ENCODE measurements around the gene AGK. TPM values are rescaled to one million over a fixed set of nuclear protein-coding genes. Genes with fewer than 3 reads are reported as not detected.

The AGK gene
- total and polyA plus RNA-seq, 4 donors, result 7.2 to 13.6 (median 8.9) TPM

GRCh38 chr7:141704112-141704511, 152.9 kb downstream of the AGK start:
- H3K27me3 ChIP-seq (ENCODE audit: control insufficient read depth in 4 of 4, insufficient read depth in 4 of 4, low read length in 3 of 4), result no peaks in the 10 kb centered on the region
- H3K9ac ChIP-seq (ENCODE audit: low read depth in 1 of 2, low read length in 2 of 2), result no peak overlapping the region
- 74% methylated on average over 3 of the region's 3 CpGs for WGBS
- no peak for TF ChIP-seq YY1 (IDR thresholded peaks at IDR 0.05)
- TF ChIP-seq FOXA1 (IDR thresholded peaks at IDR 0.05), result no peak
- no peak for TF ChIP-seq ATF3 (IDR thresholded peaks at IDR 0.05)
- H3K4me1 ChIP-seq (ENCODE audit: control insufficient read depth in 4 of 4, insufficient read depth in 4 of 4, low read length in 3 of 4), result peaks cover 0 to 20% (median 13%) of the 10 kb centered on the region in 4 donors
- no peak overlapping the region for H3K4me3 ChIP-seq (ENCODE audit: low read depth in 1 of 3, low read length in 3 of 3)
- no peaks in the 10 kb centered on the region for H3K9me3 ChIP-seq (ENCODE audit: control insufficient read depth in 4 of 4, low read length in 3 of 4)
- H3K27ac ChIP-seq (ENCODE audit: low read depth in 1 of 2, low read length in 2 of 2), result no peak overlapping the region
- no peaks in the 10 kb centered on the region for H3K36me3 ChIP-seq (ENCODE audit: control insufficient read depth in 4 of 4, insufficient read depth in 3 of 4, low read depth in 1 of 4, low read length in 3 of 4)
- DNase-seq (ENCODE audit: low spot score), result no peak

- H3K27ac ChIP-seq (ENCODE audit: low read depth in 1 of 2, low read length in 2 of 2), result no peak overlapping the region
- H3K36me3 ChIP-seq (ENCODE audit: control insufficient read depth in 4 of 4, insufficient read depth in 3 of 4, low read depth in 1 of 4, low read length in 3 of 4), result no peaks in the 10 kb centered on the region
- H3K9me3 ChIP-seq (ENCODE audit: control insufficient read depth in 4 of 4, low read length in 3 of 4), result no peaks in the 10 kb centered on the region
- WGBS, result 89% methylated on average over 5 of the region's 5 CpGs
- TF ChIP-seq HNF4G (IDR thresholded peaks at IDR 0.05) (no peak), RAD21 (IDR thresholded peaks at IDR 0.05) (no peak), ZBTB33 (IDR thresholded peaks at IDR 0.05) (no peak), HNF4A (conservative IDR thresholded peaks at IDR 0.05) (no peak), ATF3 (IDR thresholded peaks at IDR 0.05) (no peak), SP1 (IDR thresholded peaks at IDR 0.05) (no peak), MAX (IDR thresholded peaks at IDR 0.05) (no peak), CTCF (IDR thresholded peaks at IDR 0.05; ENCODE audit: low read depth, low read length, missing input control) (no peak)
- DNase-seq (ENCODE audit: low spot score), result no peak
- no peak overlapping the region for H3K9ac ChIP-seq (ENCODE audit: low read depth in 1 of 2, low read length in 2 of 2)
- no peak overlapping the region for H3K4me3 ChIP-seq (ENCODE audit: low read depth in 1 of 3, low read length in 3 of 3)
- peaks cover 0 to 20% (median 13%) of the 10 kb centered on the region in 4 donors for H3K4me1 ChIP-seq (ENCODE audit: control insufficient read depth in 4 of 4, insufficient read depth in 4 of 4, low read length in 3 of 4)
- H3K27me3 ChIP-seq (ENCODE audit: control insufficient read depth in 4 of 4, insufficient read depth in 4 of 4, low read length in 3 of 4), result no peaks in the 10 kb centered on the region
Observed at GRCh38 chr7:141704741-141705140, 153.5 kb downstream of the AGK start.

Other genes starting within 250 kb of the AGK start
- 10 to 100 TPM; 15.9 to 48.4 TPM for gene DENND11, start 150.8 kb downstream of the AGK start, total RNA-seq
- gene DENND11, start 150.8 kb downstream of the AGK start, polyA plus RNA-seq, result 1 to 10 TPM; 8.4 to 9.8 TPM
- not detected for gene WEE2, start 156.9 kb downstream of the AGK start, total RNA-seq
- not detected for gene WEE2, start 156.9 kb downstream of the AGK start, polyA plus RNA-seq
- 10 to 100 TPM; 68.0 to 70.0 TPM for gene SSBP1, start 186.9 kb downstream of the AGK start, total RNA-seq
- 100 to 1,000 TPM in 1 of 2 donors, 10 to 100 TPM in 1; 90.2 to 147 TPM for gene SSBP1, start 186.9 kb downstream of the AGK start, polyA plus RNA-seq
- 1 to 10 TPM in 1 of 2 donors, under 1 TPM in 1; 0.47 to 4.1 TPM for gene TAS2R3, start 212.7 kb downstream of the AGK start, total RNA-seq
- not detected for gene TAS2R3, start 212.7 kb downstream of the AGK start, polyA plus RNA-seq
- gene TAS2R4, start 225.3 kb downstream of the AGK start, total RNA-seq, result 1 to 10 TPM in 1 of 2 donors, under 1 TPM in 1; 0.42 to 3.2 TPM
- under 1 TPM in 1 of 2 donors, not detected in 1; 0.03 TPM for gene TAS2R4, start 225.3 kb downstream of the AGK start, polyA plus RNA-seq
- 1 to 10 TPM in 1 of 2 donors, under 1 TPM in 1; 0.51 to 3.6 TPM for gene TAS2R5, start 238.8 kb downstream of the AGK start, total RNA-seq
- under 1 TPM; 0.05 to 0.28 TPM for gene TAS2R5, start 238.8 kb downstream of the AGK start, polyA plus RNA-seq